GM21737 (cell line): Measurements from ENCODE around the gene CPSF7.
"Not testable (repeated sequence)": the region's sequence is repeated elsewhere in the genome, so short reads cannot be mapped to it uniquely, and the experiment has no call there.

Experiments used
- ATAC-seq: cut with Tn5 transposase; IDR thresholded peaks from one replicate; pipeline ENCODE4 v1.9.1; 2021; ENCODE audit warnings: mild to moderate bottlenecking, moderate library complexity; ENCODE audit not compliant: unreplicated experiment

The CPSF7 gene

GRCh38 chr11:61429691-61430582 is at the start of gene CPSF7, which contains the start of gene SDHAF2:
TSS of gene CPSF7 (minus strand) at chr11:61429975. CDS start at chr11:61429235, 740 bp downstream.
TSS of gene SDHAF2 (plus strand) at chr11:61430124. CDS start at chr11:61430147, 23 bp downstream.
- peak; percentile 85 for ATAC-seq

- ATAC-seq = no peak
Observed at GRCh38 chr11:61477727-61478148, 48.0 kb upstream of the CPSF7 start.

GRCh38 chr11:61477126-61477525 is 47.4 kb upstream of the CPSF7 start:
- no peak for ATAC-seq

- no peak for ATAC-seq
Observed at GRCh38 chr11:61476371-61476770, 46.6 kb upstream of the CPSF7 start.

- no peak for ATAC-seq
Observed at GRCh38 chr11:61475433-61475832, 45.7 kb upstream of the CPSF7 start.

- ATAC-seq = no peak
Observed at GRCh38 chr11:61474013-61474643, 44.4 kb upstream of the CPSF7 start.

GRCh38 chr11:61473370-61474012 is 43.7 kb upstream of the CPSF7 start:
- no peak for ATAC-seq

GRCh38 chr11:61472868-61473267 is 43.1 kb upstream of the CPSF7 start:
- ATAC-seq = no peak

- no peak for ATAC-seq
Observed at GRCh38 chr11:61472282-61472681, 42.5 kb upstream of the CPSF7 start.

GRCh38 chr11:61468002-61468401 is 38.2 kb upstream of the CPSF7 start:
- no peak for ATAC-seq

- not testable (repeated sequence) for ATAC-seq
Observed at GRCh38 chr11:61467602-61468001, 37.8 kb upstream of the CPSF7 start.

- ATAC-seq = no peak
Observed at GRCh38 chr11:61460986-61461385, 31.2 kb upstream of the CPSF7 start.

GRCh38 chr11:61460474-61460881 is 30.7 kb upstream of the CPSF7 start:
- ATAC-seq = no peak

GRCh38 chr11:61454520-61454919 is 24.7 kb upstream of the CPSF7 start:
- no peak for ATAC-seq

GRCh38 chr11:61453695-61454094 is 23.9 kb upstream of the CPSF7 start:
- ATAC-seq = no peak

GRCh38 chr11:61452825-61453224 is 23.1 kb upstream of the CPSF7 start:
- ATAC-seq = no peak

- no peak for ATAC-seq
Observed at GRCh38 chr11:61448552-61448927, 18.8 kb upstream of the CPSF7 start.

- no peak for ATAC-seq
Observed at GRCh38 chr11:61447601-61448551, 18.1 kb upstream of the CPSF7 start.

- ATAC-seq = peak; percentile 72
Observed at GRCh38 chr11:61446211-61446651, 16.5 kb upstream of the CPSF7 start.

GRCh38 chr11:61445516-61445915 is 15.7 kb upstream of the CPSF7 start:
- no peak for ATAC-seq
